ENCODE results near the gene PWWP2A.

Gene PWWP2A

DNA sequence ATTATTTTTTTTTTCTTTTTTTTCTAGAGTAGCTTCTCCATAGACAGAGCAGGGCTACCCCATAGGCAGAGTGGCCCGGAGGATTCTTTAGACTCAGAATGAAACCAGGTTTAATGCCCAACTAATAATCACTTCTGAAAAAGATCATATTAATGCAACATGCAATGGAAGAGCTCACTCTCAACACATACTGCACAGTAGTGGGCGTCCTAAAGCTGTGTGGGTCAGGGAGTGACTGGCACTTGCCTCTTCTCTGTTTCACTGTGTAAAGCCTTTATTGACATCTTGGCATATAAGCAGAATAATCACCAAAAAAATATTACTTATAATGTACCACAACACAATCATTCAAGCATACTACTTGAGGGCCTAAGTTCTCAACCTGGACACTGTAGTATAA is 11.1 kb downstream of the PWWP2A start:
- peaks cover 31% of the 10 kb centered on the region for H3K36me3 ChIP-seq (ENCODE audit: insufficient read depth, low read length)
- H3K9ac ChIP-seq (ENCODE audit: insufficient read length), result no peak overlapping the region
- TF ChIP-seq FOXP2 (optimal IDR thresholded peaks at IDR 0.05; ENCODE audit: control extremely low read depth, extremely low read length, insufficient read depth), result no peak
- TF ChIP-seq POLR2AphosphoS5 (IDR thresholded peaks at IDR 0.05; ENCODE audit: borderline replicate concordance, low read depth, low read length), result no peak

DNA sequence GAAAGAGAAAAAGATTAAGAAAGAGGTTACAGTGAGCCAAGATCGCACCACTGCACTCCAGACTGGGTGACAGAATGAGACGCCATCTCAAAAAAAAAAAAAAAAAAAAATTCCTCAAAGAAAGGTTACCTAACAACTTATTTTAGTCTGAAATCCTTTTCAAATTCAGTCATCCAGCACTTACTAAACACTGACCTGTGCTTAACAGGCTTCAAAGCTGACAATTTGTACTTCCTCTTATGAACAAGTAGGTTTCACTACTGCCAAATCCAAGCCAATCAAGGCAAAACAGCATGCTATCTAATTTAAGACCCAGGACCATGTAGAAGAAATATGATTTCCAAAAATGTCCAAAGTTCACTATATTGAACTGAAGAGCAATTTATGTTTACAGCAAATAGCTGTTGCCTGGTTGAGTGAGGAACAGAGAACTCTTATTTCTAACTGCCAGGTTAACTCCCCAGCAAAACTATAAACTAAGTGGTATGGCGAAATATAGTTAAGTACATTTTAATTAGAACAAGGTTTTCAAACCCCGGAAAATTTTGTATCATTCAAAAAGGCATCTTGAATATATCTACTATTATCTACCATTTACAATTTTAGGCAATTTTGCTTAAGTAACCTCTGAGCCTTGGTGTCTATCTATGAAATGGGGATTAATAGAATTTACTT is 13.4 kb downstream of the PWWP2A start:
- Histone ChIP-seq H3K4me3 (0 out of 2 replicates have a peak overlapping the region, but pooled peaks have one; percentile 30), H3K27ac (peak overlapping the region; percentile 61), H3K9ac (ENCODE audit: insufficient read length) (no peak overlapping the region), H3K36me3 (ENCODE audit: insufficient read depth, low read length) (peaks cover 17% of the 10 kb centered on the region), H3K9me3 (ENCODE audit: low read depth, low read length) (no peaks in the 10 kb centered on the region)
- TF ChIP-seq POLR2AphosphoS5 (IDR thresholded peaks at IDR 0.05; ENCODE audit: borderline replicate concordance, low read depth, low read length) (no peak), EZH2 (IDR thresholded peaks at IDR 0.05) (no peak)
- no peak for DNase-seq (ENCODE audit: low read depth, low spot score)

More for the DNA sequence above, 11.1 kb downstream of the PWWP2A start:
- no peak for DNase-seq (ENCODE audit: low read depth, low spot score)
- H3K4me3 ChIP-seq, result no peak overlapping the region
- H3K9me3 ChIP-seq (ENCODE audit: low read depth, low read length), result no peaks in the 10 kb centered on the region
- no peak overlapping the region for H3K27ac ChIP-seq

DNA sequence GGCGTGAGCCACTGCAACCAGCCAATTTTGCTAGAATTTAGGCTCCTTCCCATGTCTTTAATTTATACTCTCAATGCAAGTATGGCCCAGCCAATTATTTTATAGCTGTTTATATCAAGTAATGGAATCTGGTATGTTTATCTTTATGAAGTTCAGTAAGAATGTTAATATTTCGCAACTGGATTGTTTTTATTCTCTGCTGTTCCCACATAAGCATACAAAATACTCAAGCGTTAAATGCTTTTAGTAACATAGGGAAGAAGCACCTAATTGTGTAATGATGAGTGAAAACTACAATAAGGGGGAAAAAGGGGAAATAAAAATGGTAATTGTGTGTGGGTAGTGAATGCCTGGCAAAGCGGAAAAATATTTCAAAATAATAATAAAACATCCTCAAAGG is 21.3 kb downstream of the PWWP2A start:
- no peak for DNase-seq (ENCODE audit: low read depth, low spot score)
- Histone ChIP-seq H3K27ac (no peak overlapping the region), H3K4me3 (no peak overlapping the region), H3K9ac (ENCODE audit: insufficient read length) (no peak overlapping the region), H3K36me3 (ENCODE audit: insufficient read depth, low read length) (peaks cover 19% of the 10 kb centered on the region), H3K9me3 (ENCODE audit: low read depth, low read length) (no peaks in the 10 kb centered on the region)
- TF ChIP-seq POLR2AphosphoS5 (IDR thresholded peaks at IDR 0.05; ENCODE audit: borderline replicate concordance, low read depth, low read length) (no peak), EZH2 (IDR thresholded peaks at IDR 0.05) (no peak), FOXP2 (optimal IDR thresholded peaks at IDR 0.05; ENCODE audit: control extremely low read depth, extremely low read length, insufficient read depth) (no peak)

DNA sequence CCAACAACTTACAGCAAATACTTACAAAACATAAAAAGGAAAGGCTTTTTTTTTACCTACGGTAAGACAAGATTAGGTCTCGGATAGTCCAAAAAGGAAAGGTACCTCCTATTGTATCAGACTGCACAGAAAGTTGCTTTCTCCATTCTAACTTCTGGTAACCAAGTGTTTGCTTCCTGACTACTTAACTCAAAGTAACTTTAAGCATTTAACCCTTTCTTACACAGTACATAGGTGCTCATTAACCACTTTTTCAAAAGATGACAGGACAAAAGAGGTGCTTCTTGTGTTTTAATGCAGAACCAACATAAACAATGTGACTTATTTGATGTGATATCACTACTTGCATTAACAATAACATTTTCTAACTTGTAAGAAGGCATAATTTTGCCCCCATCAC is 23.1 kb downstream of the PWWP2A start:
- Histone ChIP-seq H3K36me3 (ENCODE audit: insufficient read depth, low read length) (peaks cover 30% of the 10 kb centered on the region), H3K9ac (ENCODE audit: insufficient read length) (no peak overlapping the region), H3K4me3 (no peak overlapping the region), H3K27ac (no peak overlapping the region), H3K9me3 (ENCODE audit: low read depth, low read length) (no peaks in the 10 kb centered on the region)
- DNase-seq (ENCODE audit: low read depth, low spot score), result no peak
- TF ChIP-seq EZH2 (IDR thresholded peaks at IDR 0.05), result no peak

DNA sequence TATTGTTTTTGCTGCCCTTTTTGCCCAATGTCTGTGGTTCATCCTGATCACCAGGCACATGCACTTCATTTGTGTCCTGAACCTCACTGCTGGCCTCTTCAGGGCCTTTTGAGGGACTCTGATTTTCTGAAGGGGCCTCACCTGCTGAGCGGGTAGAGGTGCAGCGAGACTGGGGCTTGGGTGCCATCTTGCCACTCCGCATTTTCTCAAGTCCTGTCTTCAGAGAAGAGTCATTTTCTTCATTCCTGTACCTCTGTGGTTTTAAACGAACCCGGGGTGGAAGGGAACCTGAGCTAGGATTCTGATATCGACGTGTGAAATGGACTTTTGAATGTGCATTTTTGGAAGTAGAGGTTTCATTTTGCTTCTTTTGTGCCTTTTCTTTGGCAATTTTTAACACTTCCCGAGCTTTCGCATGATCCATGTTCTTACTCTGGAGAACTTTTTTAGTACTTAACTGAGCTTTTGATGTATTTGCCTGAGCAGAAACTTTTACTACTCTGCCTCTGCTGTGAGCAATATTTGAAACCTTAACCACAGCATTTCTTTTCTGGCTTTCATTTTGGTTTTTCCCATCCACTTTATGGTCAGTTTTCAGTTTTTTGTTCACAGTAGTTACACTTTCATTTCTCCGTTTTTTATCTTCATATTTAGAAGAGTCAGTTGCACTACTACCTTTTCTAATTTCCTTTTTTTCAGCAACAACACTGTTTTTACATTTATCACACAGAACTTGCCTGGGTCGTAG is 26.1 kb downstream of the PWWP2A start:
- H3K9me3 ChIP-seq (ENCODE audit: low read depth, low read length), result no peaks in the 10 kb centered on the region
- no peak overlapping the region for H3K4me3 ChIP-seq
- H3K27ac ChIP-seq, result no peak overlapping the region
- no peak for DNase-seq (ENCODE audit: low read depth, low spot score)
- peaks cover 25% of the 10 kb centered on the region for H3K36me3 ChIP-seq (ENCODE audit: insufficient read depth, low read length)
- H3K9ac ChIP-seq (ENCODE audit: insufficient read length), result no peak overlapping the region
- TF ChIP-seq FOXP2 (optimal IDR thresholded peaks at IDR 0.05; ENCODE audit: control extremely low read depth, extremely low read length, insufficient read depth) (no peak), EZH2 (IDR thresholded peaks at IDR 0.05) (no peak), POLR2AphosphoS5 (IDR thresholded peaks at IDR 0.05; ENCODE audit: borderline replicate concordance, low read depth, low read length) (no peak)

DNA sequence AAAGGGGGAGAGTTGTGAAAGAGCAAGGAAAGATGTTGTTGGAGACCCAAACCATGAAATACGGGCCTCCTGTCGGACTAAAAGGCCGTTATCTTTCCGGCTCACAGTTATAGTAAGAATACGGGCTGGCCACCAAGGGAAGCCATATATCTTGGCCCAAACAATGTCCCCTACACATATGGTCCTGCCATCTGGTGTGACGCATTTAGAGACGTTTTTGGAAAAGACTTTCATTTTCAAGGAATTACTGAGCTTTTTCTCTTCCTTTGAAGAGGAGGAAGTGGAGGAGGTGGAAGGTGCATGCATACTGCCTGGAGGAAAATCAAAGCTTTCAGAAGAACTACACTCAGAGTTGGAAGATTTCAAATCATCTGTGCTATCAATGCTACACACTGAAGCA is 26.7 kb downstream of the PWWP2A start:
- DNase-seq (ENCODE audit: low read depth, low spot score), result no peak
- TF ChIP-seq FOXP2 (optimal IDR thresholded peaks at IDR 0.05; ENCODE audit: control extremely low read depth, extremely low read length, insufficient read depth), result no peak
- no peak for TF ChIP-seq POLR2AphosphoS5 (IDR thresholded peaks at IDR 0.05; ENCODE audit: borderline replicate concordance, low read depth, low read length)
- no peak for TF ChIP-seq EZH2 (IDR thresholded peaks at IDR 0.05)
- Histone ChIP-seq H3K9me3 (ENCODE audit: low read depth, low read length) (no peaks in the 10 kb centered on the region), H3K27ac (no peak overlapping the region), H3K4me3 (no peak overlapping the region), H3K9ac (ENCODE audit: insufficient read length) (no peak overlapping the region), H3K36me3 (ENCODE audit: insufficient read depth, low read length) (peaks cover 25% of the 10 kb centered on the region)

DNA sequence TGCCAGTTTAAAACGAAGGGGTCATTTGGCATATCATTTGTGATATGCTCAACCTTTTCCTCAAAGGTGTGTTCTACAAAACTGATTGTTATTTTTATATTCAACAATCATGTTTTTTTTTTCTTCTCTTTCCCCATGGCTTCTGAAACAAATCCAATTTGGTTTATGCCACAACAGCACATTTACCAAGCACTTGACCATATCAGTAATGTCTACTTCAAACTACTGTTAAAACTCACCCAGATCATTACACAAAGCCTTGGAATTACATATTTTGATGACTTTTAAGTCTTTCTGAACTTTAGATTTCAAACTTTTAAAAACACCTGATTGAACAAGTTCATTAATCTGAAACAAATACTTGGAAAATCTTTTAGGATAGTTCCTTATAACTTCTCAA is 29.2 kb downstream of the PWWP2A start:
- Histone ChIP-seq H3K9me3 (ENCODE audit: low read depth, low read length) (no peaks in the 10 kb centered on the region), H3K36me3 (ENCODE audit: insufficient read depth, low read length) (peaks cover 25% of the 10 kb centered on the region), H3K4me3 (no peak overlapping the region), H3K9ac (ENCODE audit: insufficient read length) (no peak overlapping the region), H3K27ac (no peak overlapping the region)
- DNase-seq (ENCODE audit: low read depth, low spot score), result no peak
- TF ChIP-seq POLR2AphosphoS5 (IDR thresholded peaks at IDR 0.05; ENCODE audit: borderline replicate concordance, low read depth, low read length), result no peak

DNA sequence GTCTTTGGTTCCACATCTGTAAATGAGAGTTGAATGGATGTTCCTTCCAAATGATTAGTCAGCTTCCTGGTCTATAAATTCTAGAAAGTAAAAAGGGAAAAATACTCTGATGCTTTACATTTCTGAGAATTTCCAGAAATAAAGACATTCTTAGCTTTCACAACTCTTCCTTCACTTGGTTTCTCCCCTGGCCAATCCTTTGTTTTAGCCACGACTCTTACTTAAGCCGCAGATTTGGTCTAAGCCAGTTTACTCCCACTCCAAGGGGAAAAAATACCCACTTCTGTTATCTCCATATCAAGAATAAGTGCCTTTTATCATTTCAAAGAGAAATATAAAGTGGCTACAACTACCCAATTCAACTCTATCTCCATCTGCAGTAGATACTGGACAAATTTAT is 29.7 kb downstream of the PWWP2A start:
- Histone ChIP-seq H3K36me3 (ENCODE audit: insufficient read depth, low read length) (peaks cover 25% of the 10 kb centered on the region), H3K4me3 (no peak overlapping the region), H3K9ac (ENCODE audit: insufficient read length) (no peak overlapping the region), H3K9me3 (ENCODE audit: low read depth, low read length) (no peaks in the 10 kb centered on the region), H3K27ac (no peak overlapping the region)
- TF ChIP-seq FOXP2 (optimal IDR thresholded peaks at IDR 0.05; ENCODE audit: control extremely low read depth, extremely low read length, insufficient read depth), result no peak
- no peak for TF ChIP-seq EZH2 (IDR thresholded peaks at IDR 0.05)
- TF ChIP-seq POLR2AphosphoS5 (IDR thresholded peaks at IDR 0.05; ENCODE audit: borderline replicate concordance, low read depth, low read length), result no peak
- DNase-seq (ENCODE audit: low read depth, low spot score), result no peak

DNA sequence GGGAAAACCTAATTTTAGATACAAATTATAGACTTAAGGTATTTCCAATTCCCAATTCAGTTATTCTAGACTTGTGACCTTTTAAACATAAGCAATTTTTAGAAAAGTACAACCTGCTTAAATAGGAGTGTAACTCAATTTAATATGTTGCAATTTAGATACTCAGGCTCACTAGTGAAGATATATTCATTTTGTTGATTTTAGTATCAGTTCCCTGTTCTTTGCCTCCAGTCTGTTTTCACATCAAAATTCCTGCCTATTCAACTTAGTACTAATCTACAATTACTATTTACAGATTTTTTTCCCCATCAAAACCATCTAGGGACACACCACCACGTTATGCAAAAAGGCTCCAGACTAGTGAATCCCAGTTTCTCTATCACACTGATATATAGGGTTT is 30.4 kb downstream of the PWWP2A start:
- no peak for DNase-seq (ENCODE audit: low read depth, low spot score)
- no peak overlapping the region for H3K9ac ChIP-seq (ENCODE audit: insufficient read length)

More for the DNA sequence above, 30.4 kb downstream of the PWWP2A start:
- no peak overlapping the region for H3K27ac ChIP-seq
- H3K9me3 ChIP-seq (ENCODE audit: low read depth, low read length), result no peaks in the 10 kb centered on the region
- TF ChIP-seq FOXP2 (optimal IDR thresholded peaks at IDR 0.05; ENCODE audit: control extremely low read depth, extremely low read length, insufficient read depth), result no peak
- no peak for TF ChIP-seq POLR2AphosphoS5 (IDR thresholded peaks at IDR 0.05; ENCODE audit: borderline replicate concordance, low read depth, low read length)
- TF ChIP-seq EZH2 (IDR thresholded peaks at IDR 0.05), result no peak
- H3K36me3 ChIP-seq (ENCODE audit: insufficient read depth, low read length), result peaks cover 21% of the 10 kb centered on the region
- no peak overlapping the region for H3K4me3 ChIP-seq

Data from SK-N-MC (cell line).